HG02623 (cell line): ENCODE measurements around the gene TUG1.

Experiments used
- ATAC-seq: cut with Tn5 transposase; IDR thresholded peaks from one replicate; pipeline ENCODE4 v1.9.1; 2021; ENCODE audit warnings: moderate library complexity; ENCODE audit not compliant: unreplicated experiment

The TUG1 gene

DNA sequence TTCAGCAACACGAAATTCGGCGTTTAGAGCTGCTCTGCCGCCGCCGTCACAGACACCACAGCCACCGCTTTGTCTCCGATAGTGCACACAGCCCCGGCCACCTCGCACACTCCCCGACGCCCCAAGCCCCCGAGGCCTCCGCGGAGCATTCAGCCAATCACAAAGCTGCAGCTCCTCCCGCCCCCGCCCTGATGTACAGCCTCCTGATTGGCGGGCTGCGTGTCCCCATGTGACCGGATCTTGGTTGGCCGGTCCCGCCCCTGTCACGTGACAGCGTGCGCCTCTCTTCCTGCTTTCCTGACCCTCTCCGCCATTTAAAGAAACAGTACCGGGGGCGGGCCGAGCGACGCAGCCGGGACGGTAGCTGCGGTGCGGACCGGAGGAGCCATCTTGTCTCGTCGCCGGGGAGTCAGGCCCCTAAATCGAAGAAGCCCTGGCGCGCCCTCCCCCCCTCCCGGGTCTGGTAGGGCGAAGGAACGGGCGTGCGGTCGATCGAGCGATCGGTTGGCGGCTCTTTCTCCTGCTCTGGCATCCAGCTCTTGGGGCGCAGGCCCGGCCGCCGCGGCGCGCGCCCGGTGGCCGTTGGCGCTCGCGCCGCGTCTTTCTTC is at the start of gene TUG1:
Gene TUG1, plus strand, starts transcription at position 342 of the 608 bp plus-strand sequence.
- peak; percentile 79 for ATAC-seq

DNA sequence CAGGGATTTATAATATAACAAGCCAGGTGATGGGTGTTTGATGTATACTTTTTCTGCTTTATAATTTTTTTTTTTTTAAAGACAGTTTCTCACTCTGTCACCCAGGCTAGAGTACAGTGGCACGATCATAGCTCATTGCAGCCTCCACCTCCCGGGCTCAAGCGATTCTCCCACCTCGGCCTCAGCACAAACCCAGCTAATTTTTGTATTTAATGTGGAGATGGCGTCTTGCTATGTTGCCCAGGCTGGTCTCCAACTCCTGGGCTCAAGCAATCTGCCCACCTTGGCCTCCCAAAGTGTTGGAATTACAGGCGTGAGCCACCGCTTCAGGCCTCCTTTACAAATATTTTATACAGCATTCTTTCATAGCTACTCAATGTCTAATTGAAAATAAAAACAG is 49.1 kb upstream of the TUG1 start:
- ATAC-seq, result no peak

DNA sequence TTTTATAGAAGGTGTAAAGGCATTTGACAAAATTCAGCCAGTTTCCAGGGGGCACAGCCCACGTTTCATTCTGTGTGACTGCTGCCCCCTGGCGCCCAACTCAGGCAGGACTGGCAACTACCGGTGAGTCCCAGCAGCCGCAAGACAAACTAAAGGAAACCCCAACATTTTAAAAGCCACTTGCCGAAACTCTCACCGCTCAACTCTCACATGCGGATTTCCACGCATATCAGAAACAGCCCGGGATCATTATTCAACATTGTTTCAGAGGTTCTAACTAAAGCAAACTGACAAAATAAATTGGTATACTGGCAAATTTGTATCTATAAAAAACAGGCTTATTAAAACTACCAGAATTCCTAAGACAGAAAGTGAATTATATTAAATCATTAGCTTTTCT is 48.7 kb upstream of the TUG1 start:
- no peak for ATAC-seq

DNA sequence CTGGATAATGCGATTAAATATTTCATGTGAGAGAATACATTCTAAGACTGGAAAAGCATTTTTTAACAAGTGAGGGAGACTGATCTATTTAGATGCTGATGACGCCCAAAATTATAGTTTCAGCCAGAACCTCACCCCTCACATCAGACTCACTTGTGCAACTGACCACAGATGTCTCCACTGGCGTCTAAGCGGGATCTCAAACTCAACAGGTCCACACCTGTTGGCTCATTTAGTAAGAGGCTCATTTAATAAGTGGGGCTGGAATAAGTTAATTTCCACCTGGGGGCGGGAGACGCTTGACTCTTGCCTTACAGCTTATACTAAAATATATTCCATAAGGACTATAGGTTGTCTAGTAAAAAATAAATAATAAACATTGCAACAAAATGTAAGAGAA is 48.0 kb upstream of the TUG1 start:
- ATAC-seq, result no peak

DNA sequence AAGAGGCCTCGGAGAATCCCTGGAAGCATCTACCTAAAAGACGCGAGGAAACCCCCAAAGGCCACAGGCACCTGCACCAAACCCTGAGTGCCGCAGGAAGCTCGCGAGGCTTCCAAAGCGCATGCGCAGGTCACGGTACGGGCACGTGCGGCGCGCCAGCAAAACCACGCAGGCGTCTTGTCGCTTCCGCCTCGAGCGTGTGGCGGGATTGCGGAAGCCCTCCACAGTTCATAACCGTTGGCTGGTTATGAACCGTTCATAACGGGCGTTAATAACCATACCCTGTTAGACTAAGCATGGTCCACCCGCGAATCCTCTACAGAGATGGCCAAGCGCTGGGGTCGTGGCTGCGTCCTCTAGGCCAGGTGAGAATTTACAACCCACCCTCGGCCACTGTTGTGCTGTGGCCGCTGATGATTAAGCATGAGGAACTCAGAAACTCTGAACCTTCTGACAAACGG is 46.9 kb upstream of the TUG1 start:
- no peak for ATAC-seq

DNA sequence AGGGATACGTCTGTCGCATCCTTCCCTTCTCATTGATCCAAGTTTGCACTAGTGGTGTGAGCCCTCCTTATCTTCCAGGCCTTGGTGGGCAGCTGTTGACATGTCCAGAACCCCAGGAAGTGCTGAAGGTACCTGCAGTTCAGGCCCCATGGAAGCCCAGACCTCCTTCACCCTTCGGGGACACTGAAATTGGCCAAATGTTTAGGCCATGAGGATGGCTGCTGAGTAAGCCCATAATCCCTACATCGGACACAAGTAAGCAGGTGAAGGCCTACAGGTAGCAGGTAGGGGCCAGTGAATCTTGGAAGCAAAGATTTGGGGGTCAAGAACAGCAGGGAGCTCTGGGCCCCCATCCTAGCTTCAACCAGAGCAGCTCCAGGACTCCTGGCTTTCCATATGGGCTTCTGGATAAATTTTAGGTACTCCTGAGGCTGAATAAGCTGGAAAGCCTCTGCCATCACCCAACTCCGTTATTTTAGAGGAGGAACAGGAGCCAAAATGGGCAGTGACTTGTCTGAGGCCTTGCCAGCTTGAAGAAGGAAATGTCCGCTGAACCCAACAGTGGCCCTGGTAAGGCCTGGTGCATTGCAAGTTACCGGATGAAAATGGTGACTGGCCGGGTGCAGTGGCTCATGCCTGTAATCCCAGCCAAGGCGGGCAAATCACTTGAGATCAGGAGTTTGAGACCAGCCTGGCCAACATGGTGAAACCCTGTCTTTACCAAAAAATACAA is 45.7 kb upstream of the TUG1 start:
- ATAC-seq, result no peak

DNA sequence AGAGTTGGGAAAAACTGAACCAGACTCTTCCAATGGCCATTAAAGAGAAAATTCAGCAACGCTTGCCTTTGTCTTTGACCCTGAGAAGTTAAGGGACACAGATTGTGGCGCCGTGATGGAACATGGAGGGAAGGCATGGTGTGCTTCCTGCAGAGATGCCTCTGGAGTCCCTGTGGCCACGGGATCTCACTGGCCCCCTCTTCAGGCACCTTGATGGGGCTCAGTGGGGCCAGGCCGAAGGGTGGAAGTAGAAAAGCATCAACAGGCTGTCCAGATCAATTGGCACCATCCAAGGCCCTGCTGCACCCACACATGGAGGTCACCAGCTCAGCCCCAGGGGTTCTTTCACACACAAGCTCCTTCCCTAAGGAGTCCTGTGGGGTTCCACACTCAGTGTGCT is 43.4 kb upstream of the TUG1 start:
- ATAC-seq, result no peak

DNA sequence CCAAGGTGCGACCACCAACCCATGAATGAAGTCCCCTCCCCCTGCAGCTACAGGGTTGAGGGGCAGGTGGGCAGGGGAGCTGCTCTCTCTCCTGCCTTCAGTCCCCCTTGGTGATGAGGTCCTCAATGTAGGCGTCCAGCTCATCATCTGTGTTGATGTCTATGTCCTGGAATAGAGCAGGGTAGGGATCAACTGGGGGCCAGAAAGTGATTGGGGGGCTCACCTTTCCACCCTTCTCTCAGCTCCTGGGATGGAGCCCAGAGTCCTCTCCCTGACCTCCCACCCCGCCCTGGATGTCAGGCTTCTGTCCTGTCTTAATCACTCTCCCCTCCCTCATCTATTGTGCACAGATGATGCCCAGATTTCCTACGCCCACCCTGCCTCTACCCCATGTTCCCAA is 42.4 kb upstream of the TUG1 start:
- no peak for ATAC-seq

DNA sequence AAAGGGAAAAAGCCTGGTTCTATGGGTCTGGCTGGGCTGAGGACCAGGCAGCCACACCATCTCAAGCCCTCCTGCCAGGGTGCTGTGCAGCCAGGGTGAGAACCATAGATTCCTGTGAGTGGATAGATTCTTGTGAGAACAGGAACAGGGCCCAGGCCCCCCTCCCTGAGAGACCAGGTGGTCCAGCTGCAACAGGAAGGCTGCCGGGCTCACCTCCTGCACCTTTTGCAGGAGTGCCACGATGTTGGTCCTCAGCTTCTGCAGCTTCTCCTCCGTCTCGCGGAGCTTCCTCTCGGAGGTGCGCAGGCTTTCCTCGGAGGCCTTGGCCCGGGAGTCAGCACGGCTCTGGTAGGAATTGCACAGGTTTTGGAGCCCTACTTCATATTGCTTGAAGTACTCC is 41.3 kb upstream of the TUG1 start:
- ATAC-seq, result no peak

DNA sequence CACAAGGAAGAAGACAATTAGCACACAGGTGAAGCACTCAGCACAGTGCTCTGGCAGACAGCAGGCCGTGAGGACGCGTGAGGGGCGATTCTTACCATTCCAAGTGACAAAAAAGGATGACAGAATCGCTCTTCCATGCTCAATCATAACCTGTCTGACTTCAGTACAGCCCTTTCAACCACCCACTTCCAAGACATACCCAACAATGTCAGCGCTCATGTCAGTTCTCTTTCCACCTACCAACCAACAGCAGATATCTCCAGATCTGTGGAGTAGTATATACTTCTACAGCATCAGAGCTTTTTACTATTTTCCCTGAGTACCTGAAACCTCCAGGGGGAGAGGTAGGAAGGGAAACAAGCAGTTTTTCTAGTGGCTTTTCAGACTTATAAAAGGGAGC is 40.7 kb upstream of the TUG1 start:
- no peak for ATAC-seq

DNA sequence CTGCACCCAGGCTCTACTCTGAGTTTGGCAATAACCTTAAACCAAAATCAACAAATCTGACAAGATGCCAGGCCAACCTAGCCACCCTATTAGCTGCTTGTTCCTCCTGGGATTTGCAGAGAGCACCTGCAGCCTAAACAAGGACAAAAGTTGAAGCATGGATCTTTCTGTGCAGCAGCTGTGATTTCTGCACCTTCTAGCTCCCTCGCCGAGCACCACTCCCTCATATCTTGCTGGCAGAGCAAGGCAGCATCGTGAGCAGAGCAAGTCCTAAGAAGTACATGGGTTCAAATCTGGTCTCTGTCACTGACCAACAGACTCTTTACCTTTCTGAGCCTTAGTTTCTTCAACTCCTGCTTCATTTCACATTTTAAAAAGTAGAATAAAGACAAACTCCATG is 38.8 kb upstream of the TUG1 start:
- ATAC-seq, result no peak

DNA sequence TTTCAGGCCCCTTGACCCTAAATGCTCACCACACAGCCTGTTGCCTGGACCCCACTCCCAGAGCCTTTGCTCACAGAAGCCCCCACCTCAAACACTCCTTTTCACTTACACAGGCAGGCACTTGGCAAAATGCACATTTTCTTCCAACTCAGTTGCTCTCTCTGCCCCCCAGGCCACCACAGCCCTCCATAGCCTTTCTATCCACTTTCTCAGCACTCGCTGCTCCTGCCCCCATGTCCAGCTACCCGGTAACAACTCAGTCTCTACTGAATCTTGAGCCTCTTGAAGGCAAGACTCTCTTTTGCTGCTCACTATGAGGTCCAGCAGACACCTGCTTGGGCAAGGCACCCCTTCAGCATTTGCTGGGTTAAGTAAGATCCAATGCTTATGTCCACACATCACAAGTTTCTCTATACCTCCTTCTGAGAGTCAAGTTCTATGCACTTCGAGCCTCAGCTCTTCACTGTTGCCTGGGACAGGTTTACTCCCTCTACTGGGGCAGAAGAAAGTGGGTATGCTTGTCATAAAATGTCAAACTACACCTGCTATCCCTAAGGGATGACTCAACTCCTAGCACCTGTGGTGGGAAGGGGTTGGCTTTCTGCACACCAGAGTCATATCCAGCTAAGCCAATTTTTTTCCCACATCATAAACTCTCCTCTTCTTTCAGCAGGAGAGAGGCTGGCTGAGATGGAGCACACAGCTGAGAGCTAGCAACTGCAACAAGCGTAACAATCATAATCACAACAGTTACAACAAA is 37.3 kb upstream of the TUG1 start:
- no peak for ATAC-seq

DNA sequence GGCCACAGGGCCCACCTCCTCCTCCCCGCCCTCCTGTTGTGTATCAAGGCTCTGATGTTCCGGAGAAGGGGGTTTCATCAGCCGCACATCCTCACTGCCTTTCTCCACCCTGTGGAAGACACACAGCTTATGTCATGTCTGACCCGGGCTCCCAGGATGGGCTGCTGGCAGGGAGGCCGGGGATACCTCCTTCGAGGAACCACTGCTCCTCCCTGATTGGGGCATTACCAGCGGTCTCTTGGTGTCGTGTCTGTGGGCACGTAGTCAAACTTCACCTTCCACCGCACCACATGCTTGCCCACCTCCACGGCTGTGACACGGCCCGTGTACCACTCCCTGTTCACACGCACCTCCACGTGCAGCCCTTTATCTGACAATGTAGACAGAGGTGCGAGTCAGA is 36.4 kb upstream of the TUG1 start:
- no peak for ATAC-seq

DNA sequence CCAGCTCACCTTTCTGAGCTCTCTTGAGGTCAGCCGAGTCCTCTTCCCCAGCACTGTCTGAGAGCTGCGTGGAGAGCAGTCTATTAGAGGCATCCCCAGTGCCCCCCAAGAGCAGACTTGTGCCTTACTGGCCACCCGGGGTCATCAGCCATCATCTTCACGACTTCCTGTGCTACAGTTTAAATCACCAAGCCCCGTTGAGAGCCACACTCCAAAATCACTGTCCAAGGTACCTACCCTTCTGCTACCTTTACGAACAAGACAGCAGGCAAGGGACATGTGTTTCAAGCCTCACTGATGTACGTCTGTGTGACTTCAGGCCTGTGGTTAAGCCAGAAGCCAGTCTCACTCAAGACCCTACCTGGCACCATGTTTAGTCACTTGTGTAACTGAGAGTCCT is 35.6 kb upstream of the TUG1 start:
- ATAC-seq, result no peak

DNA sequence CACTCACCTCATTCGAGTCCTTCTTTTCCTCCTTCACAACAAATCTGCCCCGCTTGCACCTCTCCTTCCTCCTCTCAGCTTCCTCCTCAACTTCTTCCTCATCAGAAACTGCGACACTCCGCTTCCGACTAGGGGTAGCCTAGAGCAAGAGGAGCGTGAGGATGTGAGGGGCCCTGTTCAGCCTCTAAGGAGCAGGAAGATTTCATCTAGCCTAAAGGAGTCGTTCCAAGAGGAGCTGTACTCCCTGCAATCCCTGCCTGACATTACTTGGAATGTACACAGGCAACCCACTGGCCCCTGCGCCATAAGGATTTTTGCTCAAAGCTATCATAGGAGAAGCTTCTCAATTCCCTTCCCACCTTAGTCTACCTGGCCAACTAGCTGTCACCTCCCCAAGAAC is 35.0 kb upstream of the TUG1 start:
- ATAC-seq, result no peak

DNA sequence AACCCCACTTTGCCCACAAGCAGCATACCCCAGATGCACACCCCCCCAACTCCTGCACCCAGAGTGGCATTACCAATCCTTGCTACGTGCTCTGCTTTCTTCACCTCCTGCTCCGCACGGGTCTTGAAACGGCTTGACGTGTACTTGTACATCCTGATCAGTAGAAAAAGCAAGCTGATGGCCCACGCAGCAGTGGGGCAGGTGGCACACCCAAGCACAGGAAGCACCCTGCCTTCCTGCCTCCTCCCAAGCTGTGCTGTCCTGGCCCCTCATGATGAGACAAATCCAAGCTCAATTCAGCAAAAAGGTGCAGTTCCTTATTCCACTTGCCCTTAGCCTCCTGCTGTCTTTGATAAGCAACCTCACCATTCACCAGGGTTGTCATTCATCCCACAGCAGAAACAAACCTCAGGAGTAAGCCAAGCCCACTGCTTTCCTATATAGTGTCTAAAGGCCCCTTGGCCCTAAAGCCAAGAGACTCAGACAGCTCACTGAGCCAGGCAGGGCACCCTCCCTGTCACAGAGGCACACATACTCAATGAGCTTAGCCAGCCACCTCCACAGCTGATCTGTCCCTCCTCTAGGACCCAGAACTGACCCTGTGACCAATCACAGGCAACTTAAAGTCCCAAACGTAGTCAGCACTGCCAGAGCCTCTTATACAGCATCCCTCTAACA is 28.2 kb upstream of the TUG1 start:
- no peak for ATAC-seq

DNA sequence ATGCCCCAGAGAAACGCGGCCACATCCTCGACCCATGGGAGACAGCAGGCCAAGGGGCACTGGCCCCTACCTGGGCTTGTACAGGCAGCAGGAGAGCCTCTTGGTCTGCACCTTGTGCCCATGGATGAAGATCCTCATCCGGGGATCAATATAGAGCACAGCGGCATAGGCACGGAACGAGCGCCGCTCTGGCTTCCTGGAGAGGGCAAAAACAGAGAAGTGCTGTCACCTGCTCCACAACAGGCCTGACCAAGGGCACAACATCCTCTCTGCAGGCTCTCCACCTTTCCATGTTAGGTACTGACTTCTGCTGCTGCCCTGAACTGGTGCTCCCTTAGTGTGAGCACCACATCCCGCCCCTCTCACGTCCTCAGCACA is 27.7 kb upstream of the TUG1 start:
- no peak for ATAC-seq

DNA sequence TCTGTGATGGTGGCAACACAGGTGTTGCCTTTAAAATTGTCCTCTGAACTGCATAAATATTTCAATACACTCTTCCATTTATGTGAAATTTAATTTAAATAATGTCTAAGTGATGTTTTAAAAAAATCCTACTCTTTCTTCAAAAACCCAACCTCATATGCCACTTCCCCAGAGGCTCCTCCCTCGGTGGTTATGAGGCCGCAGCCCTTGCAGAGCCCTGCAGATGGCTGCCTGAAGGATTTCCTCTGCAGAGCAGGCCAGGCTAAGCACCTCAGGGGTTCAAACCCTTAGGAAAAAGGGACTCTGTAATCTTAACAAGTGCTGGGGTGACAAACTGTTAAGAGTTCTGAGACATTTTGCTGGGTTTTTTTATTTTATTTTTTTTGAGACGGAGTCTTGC is 25.7 kb upstream of the TUG1 start:
- ATAC-seq, result no peak

DNA sequence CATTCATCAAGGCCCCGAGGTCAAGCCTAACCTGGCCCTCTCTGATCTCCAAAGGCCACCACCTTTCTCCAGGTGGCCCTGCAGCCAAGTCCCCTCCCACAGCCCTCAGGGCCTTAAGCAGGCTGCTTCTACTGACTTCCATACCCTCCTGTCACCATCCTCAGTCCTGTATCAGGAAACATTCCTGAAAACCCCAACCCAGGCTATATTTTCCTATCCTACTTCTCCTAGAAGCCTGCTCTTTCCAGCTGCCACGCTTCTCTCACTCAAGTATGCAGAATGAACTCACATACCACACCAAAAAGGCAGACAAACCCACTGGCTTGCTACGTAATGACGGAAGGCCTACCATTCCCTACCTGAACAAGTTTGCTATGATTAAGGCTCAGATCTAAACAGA is 24.1 kb upstream of the TUG1 start:
- no peak for ATAC-seq

DNA sequence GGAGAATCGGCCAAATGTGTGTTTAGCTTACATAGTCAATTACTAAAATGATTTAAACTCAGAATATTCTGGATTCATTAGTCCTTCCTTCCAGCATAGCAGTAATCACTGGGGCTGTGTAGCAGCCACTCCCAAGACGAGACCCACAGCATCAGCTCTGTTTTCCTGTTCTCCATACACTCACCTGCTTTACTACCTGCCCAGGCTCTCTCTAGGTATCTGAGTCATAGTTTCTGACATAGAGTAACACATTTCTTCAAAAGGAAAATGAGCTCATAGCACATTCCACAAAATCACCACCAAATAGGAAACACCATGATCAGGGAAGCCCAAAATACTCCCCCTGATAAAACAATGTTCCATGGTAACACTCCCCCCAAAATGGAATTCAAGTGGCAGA is 23.4 kb upstream of the TUG1 start:
- no peak for ATAC-seq

DNA sequence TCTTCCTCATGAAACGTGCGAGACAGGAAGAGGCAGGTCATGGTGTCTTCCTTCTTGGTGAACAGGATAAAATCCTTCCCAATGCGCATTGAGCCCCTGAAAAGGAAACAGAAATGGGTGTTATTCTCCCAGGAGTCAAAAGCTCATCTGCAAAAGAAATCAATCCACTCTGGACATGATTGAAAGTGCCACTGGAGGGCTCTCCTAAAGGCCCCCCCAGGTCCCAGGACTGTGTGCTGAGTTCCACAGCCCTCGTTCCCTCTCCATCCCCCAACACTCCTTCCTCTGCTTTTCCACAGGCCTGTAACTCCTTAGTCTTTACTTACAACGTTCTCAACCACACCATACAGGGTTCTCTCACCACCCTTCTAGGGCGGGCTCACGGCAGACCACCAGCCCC is 22.7 kb upstream of the TUG1 start:
- ATAC-seq, result no peak
